Measurements from ENCODE around the gene EGFL8. TPM values are rescaled to one million over a fixed set of nuclear protein-coding genes. Genes with fewer than 3 reads are reported as not detected.
A peak's percentile ranks its signal among the peaks of the same experiment; 100 is the strongest.
"Not testable (repeated sequence)": the region's sequence is repeated elsewhere in the genome, so short reads cannot be mapped to it uniquely, and the experiment has no call there.

Gene EGFL8
- total RNA-seq, 1 donor from 2014 or later, result 9.2 TPM

DNA sequence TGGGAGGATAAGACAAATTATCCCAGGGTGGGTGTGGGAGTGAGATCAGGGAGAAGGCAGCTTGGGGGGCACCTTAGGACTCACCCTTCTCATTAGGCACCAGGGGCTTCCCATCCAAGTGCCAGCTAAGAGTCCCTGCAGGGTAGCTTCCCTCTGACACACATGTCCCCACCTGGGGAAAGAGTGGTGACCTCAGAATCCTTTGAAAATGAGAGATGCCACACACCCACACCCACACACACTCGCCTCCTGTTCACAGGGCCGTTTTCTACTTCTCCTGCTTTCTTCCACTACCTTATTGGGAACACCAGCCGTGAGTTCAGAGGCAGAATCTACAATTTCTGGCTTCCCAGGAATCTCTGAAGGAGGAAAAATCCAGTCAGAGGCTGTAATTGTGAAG is 18.6 kb downstream of the EGFL8 start:
- H3K36me3 ChIP-seq, result peaks cover 45% of the 10 kb centered on the region
- H3K9me3 ChIP-seq (replicated peaks), result no peaks in the 10 kb centered on the region
- TF ChIP-seq, protein P1, sequence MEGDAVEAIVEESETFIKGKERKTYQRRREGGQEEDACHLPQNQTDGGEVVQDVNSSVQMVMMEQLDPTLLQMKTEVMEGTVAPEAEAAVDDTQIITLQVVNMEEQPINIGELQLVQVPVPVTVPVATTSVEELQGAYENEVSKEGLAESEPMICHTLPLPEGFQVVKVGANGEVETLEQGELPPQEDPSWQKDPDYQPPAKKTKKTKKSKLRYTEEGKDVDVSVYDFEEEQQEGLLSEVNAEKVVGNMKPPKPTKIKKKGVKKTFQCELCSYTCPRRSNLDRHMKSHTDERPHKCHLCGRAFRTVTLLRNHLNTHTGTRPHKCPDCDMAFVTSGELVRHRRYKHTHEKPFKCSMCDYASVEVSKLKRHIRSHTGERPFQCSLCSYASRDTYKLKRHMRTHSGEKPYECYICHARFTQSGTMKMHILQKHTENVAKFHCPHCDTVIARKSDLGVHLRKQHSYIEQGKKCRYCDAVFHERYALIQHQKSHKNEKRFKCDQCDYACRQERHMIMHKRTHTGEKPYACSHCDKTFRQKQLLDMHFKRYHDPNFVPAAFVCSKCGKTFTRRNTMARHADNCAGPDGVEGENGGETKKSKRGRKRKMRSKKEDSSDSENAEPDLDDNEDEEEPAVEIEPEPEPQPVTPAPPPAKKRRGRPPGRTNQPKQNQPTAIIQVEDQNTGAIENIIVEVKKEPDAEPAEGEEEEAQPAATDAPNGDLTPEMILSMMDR (IDR thresholded peaks at IDR 0.05; ENCODE audit: borderline replicate concordance), result no peak
- H3K27me3 ChIP-seq (ENCODE audit: low read depth), result no peaks in the 10 kb centered on the region
- DNase-seq, result no peak
- peaks cover 88% of the 10 kb centered on the region for H3K4me1 ChIP-seq
- no peak overlapping the region for H3K4me3 ChIP-seq
- peak overlapping the region; percentile 98 for H3K27ac ChIP-seq (replicated peaks)
- intact Hi-C loops (cut with micrococcal nuclease), result no loop called here

DNA sequence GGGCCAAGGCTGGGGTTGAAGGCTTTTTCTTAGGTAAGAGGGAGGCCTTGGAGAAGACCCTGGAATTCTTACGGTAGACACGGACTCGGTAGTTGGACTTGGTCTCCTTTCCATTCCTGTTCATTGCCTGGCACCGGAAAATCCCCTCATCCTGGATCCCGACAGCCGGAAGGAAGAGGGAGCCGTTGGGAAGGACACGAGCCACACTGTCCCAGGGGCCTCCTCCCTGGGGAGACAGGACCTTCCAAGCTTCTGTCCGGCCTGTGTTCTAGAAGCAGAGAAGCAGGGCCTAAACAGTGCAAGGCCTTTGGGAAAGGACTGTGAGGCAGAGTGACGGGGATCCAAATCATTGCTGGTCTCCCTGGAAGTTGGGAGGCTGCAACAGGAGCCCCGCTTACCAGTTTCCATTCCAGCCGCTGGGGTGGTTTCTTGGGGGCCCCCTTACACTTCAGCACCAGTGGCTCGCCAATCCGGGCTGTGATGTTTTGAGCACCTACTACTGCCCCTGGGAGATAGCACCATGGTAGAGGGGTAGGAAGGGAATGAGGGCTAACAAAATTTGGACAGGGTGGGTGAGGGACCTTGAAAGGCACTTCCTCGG is 19.2 kb downstream of the EGFL8 start:
- Histone ChIP-seq H3K27me3 (ENCODE audit: low read depth) (no peaks in the 10 kb centered on the region), H3K36me3 (peaks cover 45% of the 10 kb centered on the region), H3K27ac (replicated peaks) (peak overlapping the region; percentile 98), H3K4me1 (peaks cover 92% of the 10 kb centered on the region), H3K4me3 (no peak overlapping the region), H3K9me3 (replicated peaks) (no peaks in the 10 kb centered on the region)
- intact Hi-C loops (cut with micrococcal nuclease), result no loop called here
- TF ChIP-seq, protein P1 (IDR thresholded peaks at IDR 0.05; ENCODE audit: borderline replicate concordance), result no peak
- DNase-seq, result peak; percentile 50

DNA sequence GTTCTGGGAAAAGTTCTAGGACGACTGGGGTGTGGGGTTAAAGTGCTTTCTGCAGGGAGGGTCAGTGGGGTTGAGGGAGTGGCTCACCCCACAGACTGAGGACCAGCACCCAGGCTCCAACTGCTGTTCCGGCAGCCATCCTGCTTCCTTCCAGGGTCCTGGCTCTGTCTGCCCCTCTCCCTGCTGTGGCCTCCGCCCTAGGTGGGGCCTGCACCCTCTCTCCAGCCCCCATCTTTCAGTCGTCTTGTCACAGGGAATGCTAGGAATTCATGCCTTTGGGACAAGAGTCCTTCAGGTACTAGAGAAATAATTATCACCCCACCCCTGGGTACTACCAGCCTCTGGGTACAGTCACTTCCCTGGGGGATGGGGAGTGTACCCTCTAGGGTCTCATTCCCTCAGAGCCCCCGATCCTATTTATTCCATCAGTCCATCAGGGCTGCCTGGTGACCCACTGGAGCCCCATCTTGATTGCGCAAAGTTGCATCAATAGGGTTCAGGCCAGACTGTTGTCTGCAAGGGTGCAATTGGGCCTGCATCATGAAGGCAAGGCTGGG is 19.8 kb downstream of the EGFL8 start, which contains the start of gene AGER:
TSS of gene AGER (minus strand) at position 170 of the 557 bp plus-strand sequence. CDS start at position 139, 31 bp downstream.
- peaks cover 45% of the 10 kb centered on the region for H3K36me3 ChIP-seq
- no peaks in the 10 kb centered on the region for H3K9me3 ChIP-seq (replicated peaks)
- peak within 1 kb of the TSS; percentile 98 for H3K27ac ChIP-seq (replicated peaks)
- TF ChIP-seq, protein P1 (IDR thresholded peaks at IDR 0.05; ENCODE audit: borderline replicate concordance), result no peak
- intact Hi-C loops (cut with micrococcal nuclease), result no loop called here
- H3K4me1 ChIP-seq, result peaks cover 92% of the 10 kb centered on the region
- DNase-seq, result no peak
- no peaks in the 10 kb centered on the region for H3K27me3 ChIP-seq (ENCODE audit: low read depth)
- peak within 1 kb of the TSS; percentile 11 for H3K4me3 ChIP-seq

DNA sequence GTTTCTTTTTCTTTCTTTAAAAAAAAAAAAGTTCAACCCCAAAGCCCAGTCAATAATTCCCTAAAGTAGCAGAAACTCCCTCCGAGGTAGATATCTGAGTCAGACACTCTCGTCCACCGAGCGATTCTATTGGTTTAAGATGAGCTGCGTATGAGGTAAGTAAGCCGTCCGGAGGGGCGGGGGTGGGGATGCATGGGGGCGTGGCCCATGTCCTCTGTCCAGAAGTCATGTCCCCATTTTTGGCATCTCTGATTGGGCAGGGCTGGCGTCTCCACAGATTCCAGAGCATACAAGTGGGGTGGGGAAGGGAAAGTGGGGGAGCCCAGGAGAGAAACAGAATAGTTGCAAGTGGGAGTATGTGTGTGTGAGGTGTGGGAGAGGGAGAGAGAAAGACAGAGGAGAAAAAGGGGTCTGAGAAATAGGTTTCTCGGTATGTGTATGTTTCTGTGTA is 21.3 kb downstream of the EGFL8 start:
- H3K27me3 ChIP-seq (ENCODE audit: low read depth); intact Hi-C loops (cut with micrococcal nuclease); H3K9me3 ChIP-seq (replicated peaks): not testable (repeated sequence)
- peak overlapping the region; percentile 11 for H3K4me3 ChIP-seq
- H3K36me3 ChIP-seq, result peaks cover 34% of the 10 kb centered on the region
- H3K4me1 ChIP-seq, result peaks cover 91% of the 10 kb centered on the region
- DNase-seq, result peak; percentile 90
- peak overlapping the region; percentile 98 for H3K27ac ChIP-seq (replicated peaks)

DNA sequence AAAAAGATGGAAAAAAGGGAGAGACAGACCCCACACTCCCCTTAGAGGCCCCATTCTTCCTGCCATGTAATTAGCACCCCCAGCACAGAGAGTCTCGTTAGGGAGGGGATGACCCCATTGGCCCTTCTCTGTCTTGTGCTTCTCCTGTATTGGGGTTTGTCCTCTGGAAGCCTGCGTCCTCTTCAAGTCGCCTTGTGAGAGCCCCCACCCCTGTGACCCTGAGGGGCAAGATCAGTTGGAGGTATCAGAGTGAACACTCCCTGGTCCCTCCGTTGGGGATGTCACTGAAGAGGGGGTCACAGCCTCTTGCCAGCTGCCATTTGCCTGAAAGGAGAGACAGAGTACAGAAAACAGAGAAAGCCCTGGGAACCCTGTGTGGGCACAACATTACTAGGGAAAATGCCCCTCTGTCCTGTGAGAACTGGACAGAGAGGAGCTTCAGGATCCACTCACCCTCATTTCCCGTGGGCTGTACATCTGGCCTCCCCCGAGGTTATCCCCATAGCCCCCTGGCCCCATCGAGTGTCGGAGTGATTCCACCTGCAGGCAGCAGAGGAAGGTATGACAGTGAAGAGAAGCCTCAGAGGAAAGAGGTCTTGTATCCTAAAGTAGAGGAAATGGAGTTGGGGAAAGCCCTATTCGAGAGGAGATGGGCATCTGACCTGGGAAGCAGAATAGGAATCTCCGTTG is 21.9 kb downstream of the EGFL8 start:
- peak overlapping the region; percentile 98 for H3K27ac ChIP-seq (replicated peaks)
- peak overlapping the region; percentile 11 for H3K4me3 ChIP-seq
- H3K9me3 ChIP-seq (replicated peaks); H3K27me3 ChIP-seq (ENCODE audit: low read depth); intact Hi-C loops (cut with micrococcal nuclease); DNase-seq: not testable (repeated sequence)
- peaks cover 28% of the 10 kb centered on the region for H3K36me3 ChIP-seq
- H3K4me1 ChIP-seq, result peaks cover 91% of the 10 kb centered on the region

DNA sequence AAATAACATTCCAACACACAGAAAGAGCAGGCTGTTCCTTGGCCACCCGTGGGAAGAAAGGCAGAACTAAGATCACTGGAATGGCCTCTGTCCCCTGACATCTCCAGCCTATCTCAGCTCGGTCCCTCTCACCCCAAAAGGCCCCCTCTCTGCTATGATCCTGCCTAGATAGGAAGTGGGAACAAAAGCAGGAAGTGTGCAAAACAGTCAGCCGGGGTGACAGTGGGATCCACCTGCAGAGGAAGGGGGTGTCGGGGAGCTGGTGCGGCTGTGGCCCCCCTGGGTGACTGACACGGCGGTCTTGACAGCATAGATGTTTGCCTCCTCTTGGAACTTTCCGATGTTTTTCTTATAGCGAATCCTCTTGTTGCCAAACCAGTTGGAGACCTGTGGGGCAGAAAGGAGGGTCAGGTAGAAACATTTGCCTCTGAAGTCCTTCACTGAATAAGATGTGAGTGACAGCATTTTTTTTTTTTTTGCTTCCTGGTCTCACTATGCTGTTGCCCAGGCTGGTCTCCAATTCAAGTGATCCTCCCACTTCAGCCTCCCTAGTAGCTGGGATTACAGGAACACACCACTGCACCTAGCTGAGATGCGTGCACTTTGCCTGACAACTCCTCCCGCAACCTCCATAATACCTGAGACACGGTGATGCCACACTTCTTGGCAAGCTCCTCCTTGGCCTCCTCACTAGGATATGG is 22.8 kb downstream of the EGFL8 start:
- H3K36me3 ChIP-seq, result peaks cover 23% of the 10 kb centered on the region
- intact Hi-C loops (cut with micrococcal nuclease), result no loop called here
- no peaks in the 10 kb centered on the region for H3K9me3 ChIP-seq (replicated peaks)
- H3K27me3 ChIP-seq (ENCODE audit: low read depth), result no peaks in the 10 kb centered on the region
- TF ChIP-seq, protein P1 (IDR thresholded peaks at IDR 0.05; ENCODE audit: borderline replicate concordance), result no peak
- H3K4me3 ChIP-seq, result peak overlapping the region; percentile 83
- DNase-seq, result no peak
- H3K27ac ChIP-seq (replicated peaks), result peak overlapping the region; percentile 98
- H3K4me1 ChIP-seq, result peaks cover 91% of the 10 kb centered on the region

DNA sequence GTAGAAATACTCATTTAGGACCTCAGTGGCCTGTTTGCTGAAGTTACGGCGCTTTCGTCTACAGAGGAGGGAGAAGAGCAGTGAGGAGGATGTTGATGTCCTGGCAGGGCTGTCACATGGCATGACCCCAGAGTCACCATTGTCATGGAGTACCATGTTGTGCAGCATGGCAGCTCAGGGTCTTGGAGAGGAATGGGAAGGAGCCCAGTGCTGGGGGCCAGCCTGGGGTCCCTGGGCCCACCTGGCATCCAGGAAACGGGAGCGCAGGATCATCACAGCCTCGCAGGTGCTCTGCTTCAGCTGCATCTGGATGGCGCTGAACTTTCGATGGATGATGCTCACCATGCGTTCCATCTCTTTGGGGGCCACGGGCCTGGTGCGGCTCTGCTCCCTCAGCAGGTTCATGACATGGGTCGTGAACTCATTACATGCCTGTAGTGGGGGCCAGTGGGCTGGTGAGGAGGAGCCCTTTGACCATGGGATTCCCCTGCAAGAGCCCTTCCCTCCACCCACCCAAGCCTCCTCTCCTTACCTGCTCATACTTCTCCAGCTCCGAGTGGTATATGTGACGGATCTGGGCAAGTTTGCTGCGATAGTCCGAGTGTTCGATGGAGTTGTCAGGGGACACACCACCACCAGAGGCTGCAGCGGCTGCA is 23.5 kb downstream of the EGFL8 start:
- peaks cover 18% of the 10 kb centered on the region for H3K36me3 ChIP-seq
- H3K27me3 ChIP-seq (ENCODE audit: low read depth); H3K9me3 ChIP-seq (replicated peaks); intact Hi-C loops (cut with micrococcal nuclease); DNase-seq: not testable (repeated sequence)
- H3K4me3 ChIP-seq, result peak overlapping the region; percentile 83
- peaks cover 91% of the 10 kb centered on the region for H3K4me1 ChIP-seq
- H3K27ac ChIP-seq (replicated peaks), result peak overlapping the region; percentile 98
